Trophoblast cell (in vitro differentiated cells and primary cell): ENCODE data around the gene IMMP2L.

Experiments used
- DNase-seq, 2 donors: peaks; one replicate each; pipeline ENCODE4 v3.0.0-alpha.2; 2016
- H2AFZ ChIP-seq: 2 replicates; pipeline ENCODE4 v1.6.1; 2013; ENCODE audit warnings: low read length, moderate library complexity, mild to moderate bottlenecking; ENCODE audit not compliant: insufficient read depth, poor library complexity
- H2AK5ac ChIP-seq: 2 replicates; pipeline ENCODE4 v1.6.1; 2013; ENCODE audit warnings: mild to moderate bottlenecking, low read length
- H2BK120ac ChIP-seq: 2 replicates; pipeline ENCODE4 v1.6.1; 2013; ENCODE audit warnings: low read length, mild to moderate bottlenecking, moderate library complexity; ENCODE audit not compliant: insufficient read depth, poor library complexity
- H2BK12ac ChIP-seq: 2 replicates; pipeline ENCODE4 v1.6.1; 2013; ENCODE audit warnings: mild to moderate bottlenecking, low read length, moderate library complexity
- H2BK5ac ChIP-seq: 2 replicates; pipeline ENCODE4 v1.6.1; 2013; ENCODE audit warnings: low read length, low read depth, moderate library complexity, mild to moderate bottlenecking; ENCODE audit not compliant: poor library complexity
- H3K14ac ChIP-seq: 2 replicates; pipeline ENCODE4 v1.6.1; 2013; ENCODE audit warnings: mild to moderate bottlenecking, low read length
- H3K18ac ChIP-seq: 2 replicates; pipeline ENCODE4 v1.6.1; 2013; ENCODE audit warnings: mild to moderate bottlenecking, low read length
- H3K23ac ChIP-seq: 2 replicates; pipeline ENCODE4 v1.6.1; 2013; ENCODE audit warnings: low read length
- H3K27ac ChIP-seq: 2 replicates; pipeline ENCODE4 v1.5.1; 2013; ENCODE audit warnings: low read depth, mild to moderate bottlenecking, inconsistent platforms, low read length, moderate library complexity
- H3K27me3 ChIP-seq: 2 replicates; pipeline ENCODE4 v1.6.1; 2013; ENCODE audit warnings: inconsistent platforms, mild to moderate bottlenecking, low read length, moderate library complexity; ENCODE audit not compliant: insufficient read depth
- H3K36me3 ChIP-seq, 2 experiments: 1 replicate in 1 of 2; 2 replicates in 1 of 2; pipeline ENCODE4 v1.6.1; 2013; ENCODE audit warnings: low read length in 2 of 2, mild to moderate bottlenecking in 2 of 2, moderate library complexity in 1 of 2; ENCODE audit not compliant: insufficient read depth in 2 of 2, control insufficient read depth in 1 of 2
- H3K4ac ChIP-seq: 2 replicates; pipeline ENCODE4 v1.6.1; 2013; ENCODE audit warnings: low read depth, mild to moderate bottlenecking, low read length, moderate library complexity
- H3K4me1 ChIP-seq, 2 experiments: 1 replicate in 1 of 2; 2 replicates in 1 of 2; pipeline ENCODE4 v1.6.1; 2013; ENCODE audit warnings: low read length in 2 of 2, mild to moderate bottlenecking in 2 of 2, moderate library complexity in 1 of 2; ENCODE audit not compliant: insufficient read depth in 2 of 2, control insufficient read depth in 1 of 2
- H3K4me2 ChIP-seq: 2 replicates; pipeline ENCODE4 v1.6.1; 2013; ENCODE audit warnings: inconsistent platforms, mild to moderate bottlenecking, low read length, moderate library complexity
- H3K4me3 ChIP-seq: 2 replicates; pipeline ENCODE4 v1.5.1; 2013; ENCODE audit warnings: mild to moderate bottlenecking, low read depth, low read length, inconsistent platforms
- H3K79me1 ChIP-seq: one replicate; pipeline ENCODE4 v1.6.1; 2013; ENCODE audit warnings: low read length
- H3K79me2 ChIP-seq: 2 replicates; pipeline ENCODE4 v1.6.1; 2013; ENCODE audit warnings: low read length, mild to moderate bottlenecking; ENCODE audit not compliant: control insufficient read depth, insufficient read depth, poor library complexity
- H3K9ac ChIP-seq: 2 replicates; pipeline ENCODE4 v1.6.1; 2013; ENCODE audit warnings: mild to moderate bottlenecking, low read length
- H3K9me3 ChIP-seq: 2 replicates; pipeline ENCODE4 v1.6.1; 2013; ENCODE audit warnings: low read depth, mild to moderate bottlenecking, control low read depth, inconsistent platforms, low read length; ENCODE audit not compliant: insufficient read depth
- H4K12ac ChIP-seq: 2 replicates; pipeline ENCODE4 v1.6.1; 2013; ENCODE audit warnings: low read depth, mild to moderate bottlenecking, low read length, moderate library complexity
- H4K8ac ChIP-seq: 2 replicates; pipeline ENCODE4 v1.6.1; 2013; ENCODE audit warnings: low read depth, mild to moderate bottlenecking, low read length, moderate library complexity
- H4K91ac ChIP-seq: one replicate; pipeline ENCODE4 v1.6.1; 2013; ENCODE audit warnings: low read depth, mild to moderate bottlenecking, low read length, moderate library complexity
- WGBS: extraction: QIAGEN DNeasy Blood & Tissue Kit; methylation state at CpG from one replicate; pipeline ENCODE4 v1.1.7; 2013; ENCODE audit warnings: missing lambda C conversion rate; ENCODE audit not compliant: insufficient read length, insufficient coverage; ENCODE audit errors: extremely low coverage; 5-methylcytosine and 5-hydroxymethylcytosine counted together

The IMMP2L gene

GRCh38 chr7:111031916-111032315, 530.4 kb downstream of the IMMP2L start:
- no CpG with 5 or more reads among the region's 7 CpGs for WGBS
- no peak overlapping the region for H4K91ac ChIP-seq
- no peak overlapping the region for H2BK12ac ChIP-seq
- no peak overlapping the region for H3K27ac ChIP-seq
- H2BK5ac ChIP-seq: no peak overlapping the region
- H3K79me2 ChIP-seq: no peaks in the 10 kb centered on the region
- H3K4me3 ChIP-seq: no peak overlapping the region
- no peaks in the 10 kb centered on the region for H3K4me1 ChIP-seq
- H3K4ac ChIP-seq: no peak overlapping the region
- no peak overlapping the region for H3K4me2 ChIP-seq
- DNase-seq: no peak
- no peak overlapping the region for H4K8ac ChIP-seq
- no peak overlapping the region for H3K18ac ChIP-seq
- no peak overlapping the region for H3K23ac ChIP-seq
- no peak overlapping the region for H4K12ac ChIP-seq
- H3K36me3 ChIP-seq: no peaks in the 10 kb centered on the region
- H2AK5ac ChIP-seq: no peak overlapping the region
- H2BK120ac ChIP-seq: no peak overlapping the region
- H2AFZ ChIP-seq: no peak overlapping the region
- no peaks in the 10 kb centered on the region for H3K27me3 ChIP-seq
- no peak overlapping the region for H3K9ac ChIP-seq
- no peaks in the 10 kb centered on the region for H3K9me3 ChIP-seq
- no peaks in the 10 kb centered on the region for H3K79me1 ChIP-seq
- no peak overlapping the region for H3K14ac ChIP-seq

- H4K91ac ChIP-seq: no peak overlapping the region
- no peak overlapping the region for H3K4me2 ChIP-seq
- H3K9ac ChIP-seq: no peak overlapping the region
- no peak overlapping the region for H2AK5ac ChIP-seq
- no peak overlapping the region for H2AFZ ChIP-seq
- H3K23ac ChIP-seq: no peak overlapping the region
- no peaks in the 10 kb centered on the region for H3K4me1 ChIP-seq
- H3K79me2 ChIP-seq: no peaks in the 10 kb centered on the region
- DNase-seq: no peak
- H3K4me3 ChIP-seq: no peak overlapping the region
- no peak overlapping the region for H3K27ac ChIP-seq
- H2BK5ac ChIP-seq: no peak overlapping the region
- H3K4ac ChIP-seq: no peak overlapping the region
- H2BK12ac ChIP-seq: no peak overlapping the region
- no peak overlapping the region for H3K18ac ChIP-seq
- H3K9me3 ChIP-seq: no peaks in the 10 kb centered on the region
- H3K36me3 ChIP-seq: no peaks in the 10 kb centered on the region
- no peaks in the 10 kb centered on the region for H3K27me3 ChIP-seq
- H3K14ac ChIP-seq: no peak overlapping the region
- no peak overlapping the region for H4K8ac ChIP-seq
- H4K12ac ChIP-seq: no peak overlapping the region
- no peak overlapping the region for H2BK120ac ChIP-seq
- H3K79me1 ChIP-seq: no peaks in the 10 kb centered on the region
Observed at GRCh38 chr7:111030336-111030735, 532.0 kb downstream of the IMMP2L start.

- no peak overlapping the region for H2AFZ ChIP-seq
- H3K27me3 ChIP-seq: no peaks in the 10 kb centered on the region
- no peak overlapping the region for H4K8ac ChIP-seq
- no peak overlapping the region for H3K4me2 ChIP-seq
- H3K23ac ChIP-seq: no peak overlapping the region
- no peak overlapping the region for H3K18ac ChIP-seq
- no peak overlapping the region for H3K9ac ChIP-seq
- H3K9me3 ChIP-seq: no peaks in the 10 kb centered on the region
- no peak overlapping the region for H3K27ac ChIP-seq
- no CpG with 5 or more reads among the region's 1 CpG for WGBS
- no peak overlapping the region for H3K14ac ChIP-seq
- no peak overlapping the region for H3K4ac ChIP-seq
- H3K4me1 ChIP-seq: no peaks in the 10 kb centered on the region
- DNase-seq: no peak
- H2BK12ac ChIP-seq: no peak overlapping the region
- H3K79me2 ChIP-seq: no peaks in the 10 kb centered on the region
- no peak overlapping the region for H2AK5ac ChIP-seq
- no peaks in the 10 kb centered on the region for H3K36me3 ChIP-seq
- H4K12ac ChIP-seq: no peak overlapping the region
- no peak overlapping the region for H2BK5ac ChIP-seq
- no peak overlapping the region for H4K91ac ChIP-seq
- no peaks in the 10 kb centered on the region for H3K79me1 ChIP-seq
- H2BK120ac ChIP-seq: no peak overlapping the region
- H3K4me3 ChIP-seq: no peak overlapping the region
Observed at GRCh38 chr7:111029574-111030251, 532.6 kb downstream of the IMMP2L start.

GRCh38 chr7:111029141-111029572, 533.1 kb downstream of the IMMP2L start:
- Histone ChIP-seq H3K79me2 (no peaks in the 10 kb centered on the region), H3K36me3 (no peaks in the 10 kb centered on the region), H3K27ac (no peak overlapping the region), H3K27me3 (no peaks in the 10 kb centered on the region), H3K9ac (no peak overlapping the region), H2AFZ (no peak overlapping the region), H3K9me3 (no peaks in the 10 kb centered on the region), H3K4ac (no peak overlapping the region), H4K91ac (no peak overlapping the region), H3K18ac (no peak overlapping the region), H3K14ac (no peak overlapping the region), H4K12ac (no peak overlapping the region), H3K79me1 (no peaks in the 10 kb centered on the region), H3K4me1 (no peaks in the 10 kb centered on the region), H2BK12ac (no peak overlapping the region), H2AK5ac (no peak overlapping the region), H2BK5ac (no peak overlapping the region), H3K4me2 (no peak overlapping the region), H4K8ac (no peak overlapping the region), H2BK120ac (no peak overlapping the region), H3K4me3 (no peak overlapping the region), H3K23ac (no peak overlapping the region)
- no peak for DNase-seq
- WGBS: no CpG with 5 or more reads among the region's 1 CpG
